NT2/D1 (cell line): Measurements from ENCODE around the gene FBXO2.

Source experiments
- YY1 ChIP-seq: IDR thresholded peaks from 2 replicates; pipeline ENCODE4 v1.6.1; 2011; ENCODE audit not compliant: insufficient read length, insufficient read depth
- ZNF274 ChIP-seq: IDR thresholded peaks from 2 replicates; pipeline ENCODE4 v1.6.1; 2011; ENCODE audit warnings: mild to moderate bottlenecking, low read depth, low read length

- no peak for TF ChIP-seq YY1
- TF ChIP-seq ZNF274 = no peak
These were observed 14.9 kb downstream of the FBXO2 start for GRCh38 chr1:11639372-11639771.
